ENCODE results near the gene COL4A4. TPM values are rescaled to one million over a fixed set of nuclear protein-coding genes. Genes with fewer than 3 reads are reported as not detected.
A peak's percentile ranks its signal among the peaks of the same experiment; 100 is the strongest.
"Not testable (repeated sequence)": the region's sequence is repeated elsewhere in the genome, so short reads cannot be mapped to it uniquely, and the experiment has no call there.

The COL4A4 gene
- total and polyA plus RNA-seq, 2 donors, result 1.6 to 1.7 TPM

GRCh38 chr2:227171779-227172178 lies 7.8 kb upstream of the COL4A4 start:
- H3K4me1 ChIP-seq (ENCODE audit: control insufficient read depth in 2 of 2, insufficient read depth in 2 of 2, low read length in 2 of 2); H3K4me3 ChIP-seq (ENCODE audit: low read length in 2 of 2); H3K9me3 ChIP-seq (ENCODE audit: control insufficient read depth in 2 of 2, insufficient read depth in 1 of 2, low read length in 1 of 2); DNase-seq (ENCODE audit: low read depth in 6 of 9, low spot score in 9 of 9); H3K36me3 ChIP-seq (ENCODE audit: control insufficient read depth in 2 of 2, insufficient read depth in 2 of 2, low read length in 1 of 2); H3K27me3 ChIP-seq (ENCODE audit: control insufficient read depth in 2 of 2, insufficient read depth in 1 of 2, low read length in 1 of 2); H3K27ac ChIP-seq (ENCODE audit: low read depth in 1 of 2, low read length in 1 of 2): not testable (repeated sequence)
- WGBS, result 96% methylated on average over 11 of the region's 11 CpGs

- Histone ChIP-seq H3K27ac (ENCODE audit: low read depth in 1 of 2, low read length in 1 of 2) (peak overlapping the region in 1 of 2 donors; percentile 0), H3K4me1 (ENCODE audit: control insufficient read depth in 2 of 2, insufficient read depth in 2 of 2, low read length in 2 of 2) (peaks cover 0 to 6% of the 10 kb centered on the region in 2 donors), H3K36me3 (ENCODE audit: control insufficient read depth in 2 of 2, insufficient read depth in 2 of 2, low read length in 1 of 2) (no peaks in the 10 kb centered on the region), H3K27me3 (ENCODE audit: control insufficient read depth in 2 of 2, insufficient read depth in 1 of 2, low read length in 1 of 2) (peaks cover 35 to 57% of the 10 kb centered on the region in 2 donors), H3K9me3 (ENCODE audit: control insufficient read depth in 2 of 2, insufficient read depth in 1 of 2, low read length in 1 of 2) (no peaks in the 10 kb centered on the region), H3K4me3 (ENCODE audit: low read length in 2 of 2) (peak overlapping the region in 1 of 2 donors; percentile 36)
- peak in 4 of 9 donors; percentile 1 to 26 (median 13) for DNase-seq (ENCODE audit: low read depth in 6 of 9, low spot score in 9 of 9)
- WGBS, result 3% methylated on average over 38 of the region's 38 CpGs
Observed at GRCh38 chr2:227164763-227165291, 822 bp upstream of the COL4A4 start.

GRCh38 chr2:227163485-227163997 lies 464 bp downstream of the COL4A4 start:
- WGBS, result 3% methylated on average over 20 of the region's 20 CpGs
- no peak for DNase-seq (ENCODE audit: low read depth in 6 of 9, low spot score in 9 of 9)
- H3K4me1 ChIP-seq (ENCODE audit: control insufficient read depth in 2 of 2, insufficient read depth in 2 of 2, low read length in 2 of 2), result peaks cover 0 to 6% of the 10 kb centered on the region in 2 donors
- H3K9me3 ChIP-seq (ENCODE audit: control insufficient read depth in 2 of 2, insufficient read depth in 1 of 2, low read length in 1 of 2), result no peaks in the 10 kb centered on the region
- H3K36me3 ChIP-seq (ENCODE audit: control insufficient read depth in 2 of 2, insufficient read depth in 2 of 2, low read length in 1 of 2), result no peaks in the 10 kb centered on the region
- no peak overlapping the region for H3K27ac ChIP-seq (ENCODE audit: low read depth in 1 of 2, low read length in 1 of 2)
- peaks cover 35 to 57% of the 10 kb centered on the region in 2 donors for H3K27me3 ChIP-seq (ENCODE audit: control insufficient read depth in 2 of 2, insufficient read depth in 1 of 2, low read length in 1 of 2)
- H3K4me3 ChIP-seq (ENCODE audit: low read length in 2 of 2), result peak overlapping the region in 1 of 2 donors; percentile 36

GRCh38 chr2:227161947-227162346 lies 2.1 kb downstream of the COL4A4 start:
- Histone ChIP-seq H3K9me3 (ENCODE audit: control insufficient read depth in 2 of 2, insufficient read depth in 1 of 2, low read length in 1 of 2) (no peaks in the 10 kb centered on the region), H3K36me3 (ENCODE audit: control insufficient read depth in 2 of 2, insufficient read depth in 2 of 2, low read length in 1 of 2) (no peaks in the 10 kb centered on the region), H3K4me3 (ENCODE audit: low read length in 2 of 2) (no peak overlapping the region), H3K27me3 (ENCODE audit: control insufficient read depth in 2 of 2, insufficient read depth in 1 of 2, low read length in 1 of 2) (peaks cover 35 to 52% of the 10 kb centered on the region in 2 donors), H3K27ac (ENCODE audit: low read depth in 1 of 2, low read length in 1 of 2) (no peak overlapping the region), H3K4me1 (ENCODE audit: control insufficient read depth in 2 of 2, insufficient read depth in 2 of 2, low read length in 2 of 2) (peaks cover 0 to 6% of the 10 kb centered on the region in 2 donors)
- no peak for DNase-seq (ENCODE audit: low read depth in 6 of 9, low spot score in 9 of 9)

- Histone ChIP-seq H3K36me3 (ENCODE audit: control insufficient read depth in 2 of 2, insufficient read depth in 2 of 2, low read length in 1 of 2) (no peaks in the 10 kb centered on the region), H3K9me3 (ENCODE audit: control insufficient read depth in 2 of 2, insufficient read depth in 1 of 2, low read length in 1 of 2) (no peaks in the 10 kb centered on the region), H3K4me3 (ENCODE audit: low read length in 2 of 2) (no peak overlapping the region), H3K27me3 (ENCODE audit: control insufficient read depth in 2 of 2, insufficient read depth in 1 of 2, low read length in 1 of 2) (peaks cover 28 to 38% of the 10 kb centered on the region in 2 donors), H3K4me1 (ENCODE audit: control insufficient read depth in 2 of 2, insufficient read depth in 2 of 2, low read length in 2 of 2) (peaks cover 0 to 6% of the 10 kb centered on the region in 2 donors), H3K27ac (ENCODE audit: low read depth in 1 of 2, low read length in 1 of 2) (no peak overlapping the region)
- DNase-seq (ENCODE audit: low read depth in 6 of 9, low spot score in 9 of 9), result no peak
- WGBS, result 74% methylated on average over 2 of the region's 2 CpGs
Observed at GRCh38 chr2:227160164-227160563, 3.8 kb downstream of the COL4A4 start.

- no peaks in the 10 kb centered on the region for H3K9me3 ChIP-seq (ENCODE audit: control insufficient read depth in 2 of 2, insufficient read depth in 1 of 2, low read length in 1 of 2)
- no peak for DNase-seq (ENCODE audit: low read depth in 6 of 9, low spot score in 9 of 9)
- H3K36me3 ChIP-seq (ENCODE audit: control insufficient read depth in 2 of 2, insufficient read depth in 2 of 2, low read length in 1 of 2), result no peaks in the 10 kb centered on the region
- no peak overlapping the region for H3K4me3 ChIP-seq (ENCODE audit: low read length in 2 of 2)
- no peaks in the 10 kb centered on the region for H3K4me1 ChIP-seq (ENCODE audit: control insufficient read depth in 2 of 2, insufficient read depth in 2 of 2, low read length in 2 of 2)
- H3K27ac ChIP-seq (ENCODE audit: low read depth in 1 of 2, low read length in 1 of 2), result no peak overlapping the region
- 91% methylated on average over 6 of the region's 6 CpGs for WGBS
- no peaks in the 10 kb centered on the region for H3K27me3 ChIP-seq (ENCODE audit: control insufficient read depth in 2 of 2, insufficient read depth in 1 of 2, low read length in 1 of 2)
Observed at GRCh38 chr2:227154986-227155774, 8.8 kb downstream of the COL4A4 start.

GRCh38 chr2:227153758-227154486 lies 10.1 kb downstream of the COL4A4 start:
- H3K27ac ChIP-seq (ENCODE audit: low read depth in 1 of 2, low read length in 1 of 2), result no peak overlapping the region
- no peaks in the 10 kb centered on the region for H3K27me3 ChIP-seq (ENCODE audit: control insufficient read depth in 2 of 2, insufficient read depth in 1 of 2, low read length in 1 of 2)
- no peaks in the 10 kb centered on the region for H3K4me1 ChIP-seq (ENCODE audit: control insufficient read depth in 2 of 2, insufficient read depth in 2 of 2, low read length in 2 of 2)
- DNase-seq (ENCODE audit: low read depth in 6 of 9, low spot score in 9 of 9), result no peak
- 94% methylated on average over 4 of the region's 4 CpGs for WGBS
- no peak overlapping the region for H3K4me3 ChIP-seq (ENCODE audit: low read length in 2 of 2)
- no peaks in the 10 kb centered on the region for H3K9me3 ChIP-seq (ENCODE audit: control insufficient read depth in 2 of 2, insufficient read depth in 1 of 2, low read length in 1 of 2)
- H3K36me3 ChIP-seq (ENCODE audit: control insufficient read depth in 2 of 2, insufficient read depth in 2 of 2, low read length in 1 of 2), result no peaks in the 10 kb centered on the region

GRCh38 chr2:227153307-227153706 lies 10.7 kb downstream of the COL4A4 start:
- no peaks in the 10 kb centered on the region for H3K9me3 ChIP-seq (ENCODE audit: control insufficient read depth in 2 of 2, insufficient read depth in 1 of 2, low read length in 1 of 2)
- no peak for DNase-seq (ENCODE audit: low read depth in 6 of 9, low spot score in 9 of 9)
- H3K27me3 ChIP-seq (ENCODE audit: control insufficient read depth in 2 of 2, insufficient read depth in 1 of 2, low read length in 1 of 2), result no peaks in the 10 kb centered on the region
- H3K4me3 ChIP-seq (ENCODE audit: low read length in 2 of 2), result no peak overlapping the region
- H3K36me3 ChIP-seq (ENCODE audit: control insufficient read depth in 2 of 2, insufficient read depth in 2 of 2, low read length in 1 of 2), result no peaks in the 10 kb centered on the region
- WGBS, result 90% methylated on average over 4 of the region's 4 CpGs
- no peak overlapping the region for H3K27ac ChIP-seq (ENCODE audit: low read depth in 1 of 2, low read length in 1 of 2)
- H3K4me1 ChIP-seq (ENCODE audit: control insufficient read depth in 2 of 2, insufficient read depth in 2 of 2, low read length in 2 of 2), result no peaks in the 10 kb centered on the region

Data from thymus (tissue), 11 donors.